CD4-positive, alpha-beta T cell treated with Interleukin-15 for 4 hours (primary cell): Measurements from ENCODE around the gene PLEKHM1.
"Not testable (repeated sequence)": the region's sequence is repeated elsewhere in the genome, so short reads cannot be mapped to it uniquely, and the experiment has no call there.

ENCODE experiments used
- DNase-seq: peaks from one replicate; pipeline ENCODE4 v3.0.0-alpha.2; 2020; ENCODE audit warnings: low spot score

The PLEKHM1 gene

DNA sequence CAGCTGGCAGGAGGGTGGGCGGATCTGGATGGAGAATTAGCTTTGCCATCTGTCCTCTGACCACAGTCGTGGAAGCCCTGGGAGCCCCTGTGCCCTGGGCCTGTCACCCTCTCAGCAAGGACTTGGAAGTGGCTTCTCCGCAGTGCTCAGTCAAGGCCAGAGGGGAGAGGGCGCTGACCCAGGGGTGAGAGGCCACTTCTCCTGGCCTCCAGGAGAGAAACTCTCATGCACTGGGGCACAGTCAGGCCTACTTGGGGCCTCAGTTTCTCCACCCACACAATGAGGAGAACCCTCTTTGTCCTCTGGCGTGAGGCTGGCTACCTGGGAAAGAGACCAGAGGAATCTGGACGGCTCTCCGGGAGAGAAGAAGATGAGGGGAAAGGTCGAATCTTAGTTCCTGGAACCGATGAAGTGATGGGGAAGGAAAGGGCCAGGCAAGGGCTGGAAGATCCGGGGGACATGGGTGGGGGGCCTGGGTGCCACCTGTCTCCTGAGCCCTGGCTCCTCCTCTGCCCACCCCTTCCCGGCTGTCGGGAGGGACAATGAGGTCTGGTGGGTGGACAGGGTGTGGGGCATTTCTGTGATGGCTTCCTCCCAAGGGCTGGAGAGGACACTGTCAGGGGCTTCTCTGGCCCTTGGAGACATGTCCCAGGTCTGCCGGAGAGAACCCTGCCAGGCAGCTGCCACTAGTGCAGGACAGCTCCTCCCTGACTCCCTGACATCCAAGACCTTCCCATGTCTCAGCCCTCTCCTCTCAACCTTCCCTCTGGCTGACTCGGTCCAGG, 48.8 kb downstream of the PLEKHM1 start:
- no peak for DNase-seq

DNA sequence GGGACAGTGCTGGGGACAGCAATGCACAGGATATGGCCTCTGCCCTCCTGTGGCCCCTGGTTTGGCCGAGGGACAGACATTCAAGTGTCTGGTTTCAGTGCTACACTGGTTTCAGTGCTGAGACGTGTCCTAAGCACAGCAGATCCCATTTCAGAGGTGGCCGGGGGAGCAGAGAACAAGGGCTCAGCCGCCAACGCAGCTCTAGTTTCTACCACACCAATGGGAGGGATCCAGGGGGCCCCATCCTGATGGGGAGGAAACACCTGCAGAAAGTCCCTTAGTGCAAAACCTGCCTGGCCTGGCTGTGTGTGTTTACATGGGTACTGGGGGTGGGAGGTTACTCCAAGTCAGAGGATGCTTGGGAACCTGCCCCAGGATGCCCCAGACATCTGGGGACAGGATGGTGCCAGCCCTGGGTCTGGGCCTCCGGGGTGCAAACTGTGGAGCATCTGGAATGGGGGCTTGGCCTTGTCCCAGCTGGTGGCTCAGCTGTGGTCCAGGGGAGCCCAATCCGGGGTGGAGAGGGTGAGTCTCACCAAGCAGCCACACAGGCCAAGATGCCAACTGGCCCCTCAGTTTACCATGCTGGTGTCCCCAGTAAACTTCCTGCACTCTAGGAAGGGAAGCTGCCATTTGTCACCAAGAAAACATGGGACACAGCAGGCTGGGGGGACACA, 49.5 kb downstream of the PLEKHM1 start:
- not testable (repeated sequence) for DNase-seq

DNA sequence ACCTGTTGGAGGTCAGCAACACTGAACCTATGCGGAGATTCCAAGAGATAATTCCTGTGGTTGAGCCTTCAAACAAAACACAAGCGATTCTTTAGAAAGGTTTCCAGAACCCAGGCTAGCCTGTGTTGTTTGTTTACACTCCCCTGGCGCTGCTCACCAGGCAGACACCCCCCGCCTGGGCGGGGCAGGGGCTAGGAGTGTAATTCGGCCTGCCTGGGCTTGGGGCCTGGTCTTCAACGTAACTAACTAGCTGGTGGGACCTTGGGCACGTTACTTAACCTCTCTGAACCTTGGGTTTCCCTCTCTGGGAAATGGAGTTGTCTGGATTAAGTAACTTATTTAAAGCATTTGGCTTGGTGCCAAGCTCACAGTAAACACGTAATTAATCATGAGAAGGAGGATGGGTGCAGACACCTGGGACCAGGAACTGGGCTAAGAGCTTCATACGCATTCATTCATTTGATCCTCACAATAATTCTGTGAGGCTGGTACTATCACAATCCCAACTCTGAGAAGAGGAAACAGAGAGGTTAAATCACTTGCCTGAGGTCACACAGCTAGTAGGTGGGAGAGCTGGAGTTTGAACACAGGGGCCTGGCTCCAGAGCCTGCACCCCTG, 50.3 kb downstream of the PLEKHM1 start:
- no peak for DNase-seq

DNA sequence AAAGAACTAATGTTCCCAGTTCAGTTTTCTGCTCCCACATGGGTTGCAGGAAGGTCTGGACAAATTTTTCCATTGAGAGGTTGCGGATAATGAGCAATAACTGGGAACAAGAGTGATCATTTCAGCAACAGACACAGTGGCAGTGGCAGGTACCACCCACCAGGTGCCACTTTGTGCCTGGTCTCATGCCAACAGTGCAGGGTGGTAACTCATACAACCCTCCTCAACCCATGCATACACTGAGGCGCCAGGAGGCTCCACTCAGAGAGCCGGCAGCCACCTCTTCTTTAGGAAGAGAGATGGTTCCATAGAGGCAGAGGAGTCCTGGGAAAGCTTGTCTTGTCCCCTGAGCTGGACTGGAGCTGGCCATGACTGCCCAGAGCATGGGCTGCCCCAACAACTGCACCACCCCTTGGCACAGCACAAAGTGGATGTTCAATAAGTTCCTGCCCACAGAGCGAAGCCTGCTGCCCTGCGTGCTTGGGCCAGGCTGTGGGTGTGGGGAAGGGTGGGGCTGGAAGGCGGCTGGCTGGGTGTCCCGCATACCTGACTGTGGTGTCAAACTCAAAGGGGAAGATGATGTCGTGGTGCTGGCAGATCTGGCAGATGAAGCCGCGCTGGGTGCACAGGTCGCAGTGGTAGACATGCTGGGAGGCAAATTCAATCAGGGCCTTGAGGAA, 51.5 kb downstream of the PLEKHM1 start:
- no peak for DNase-seq

DNA sequence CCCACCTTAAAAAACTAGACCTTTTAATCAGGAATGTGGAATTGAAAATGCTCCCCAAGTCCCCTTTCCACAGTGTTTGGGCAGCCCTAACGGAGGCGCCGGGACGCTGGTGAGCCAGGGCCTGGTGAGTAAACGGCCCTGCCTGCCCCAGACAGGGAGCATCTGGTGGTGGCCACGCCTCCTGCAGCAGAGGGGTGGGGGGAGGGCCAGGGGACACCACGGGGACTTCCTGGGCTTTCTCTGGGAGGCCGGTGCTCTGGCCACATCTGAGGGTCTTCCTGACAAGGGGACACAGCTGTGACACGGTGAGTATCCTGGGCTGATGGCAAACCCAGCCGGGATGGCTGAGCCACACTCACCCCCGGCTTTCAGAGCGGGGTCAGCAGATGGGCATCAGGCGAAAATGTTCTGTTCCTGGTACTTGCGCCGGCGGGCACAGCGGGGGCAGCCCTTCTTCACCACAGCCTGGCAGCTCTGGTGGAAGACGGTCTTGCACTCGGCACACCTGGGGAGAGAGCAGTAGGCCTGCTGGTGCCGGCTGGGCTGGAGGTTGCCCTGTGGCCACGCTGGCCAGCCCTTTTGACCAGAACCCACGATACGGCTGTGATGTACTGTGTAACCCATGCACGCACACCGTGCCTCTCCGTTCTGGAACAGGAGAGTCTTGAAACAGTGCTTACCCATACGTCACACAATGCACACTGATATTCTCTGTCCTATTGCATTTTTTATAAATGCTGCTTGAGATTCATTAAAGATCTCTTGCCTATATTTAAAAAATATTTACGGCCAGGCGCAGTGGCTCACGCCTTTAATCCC, 52.8 kb downstream of the PLEKHM1 start:
- DNase-seq, result no peak

DNA sequence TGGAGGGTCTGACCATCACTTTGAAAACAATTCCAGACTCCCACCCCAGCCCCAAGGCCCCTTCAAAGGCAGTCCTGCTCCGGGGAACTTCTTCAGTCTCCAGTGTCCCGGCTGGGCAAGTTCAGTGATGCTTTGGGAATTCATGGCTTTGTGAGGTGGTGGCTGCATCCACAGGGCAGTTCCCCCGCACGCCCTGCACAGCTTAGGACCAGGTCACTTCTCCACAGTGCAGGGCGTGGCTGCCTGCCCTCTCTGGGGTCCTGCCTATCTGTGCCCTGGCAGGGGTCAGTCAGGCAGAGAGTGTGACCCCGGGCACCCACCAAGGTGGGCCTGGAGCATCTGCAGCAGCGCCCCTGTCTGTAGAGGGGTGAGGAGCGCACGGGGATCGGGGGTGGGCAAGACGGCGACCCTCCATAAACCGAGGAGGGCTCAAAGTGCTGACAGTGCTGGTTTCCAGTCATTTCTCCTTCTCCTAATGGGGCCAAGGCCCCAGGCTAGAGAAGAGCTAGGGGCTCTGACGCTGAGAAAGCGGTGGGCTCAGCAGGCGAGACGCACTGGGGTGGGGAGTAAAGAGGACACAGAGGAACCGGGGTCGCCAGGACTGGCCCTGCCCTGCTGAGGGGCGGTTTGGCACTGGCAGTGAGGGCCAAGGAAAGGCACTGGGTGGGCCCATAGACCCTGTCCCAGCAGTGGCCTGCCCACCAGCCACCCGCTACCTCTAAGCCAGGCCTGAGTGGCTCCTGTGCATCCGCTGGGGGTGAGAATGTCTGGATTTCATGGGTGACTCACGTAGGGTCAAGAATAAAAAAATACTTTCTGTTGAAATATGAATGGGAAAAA, 53.7 kb downstream of the PLEKHM1 start:
- DNase-seq, result no peak

DNA sequence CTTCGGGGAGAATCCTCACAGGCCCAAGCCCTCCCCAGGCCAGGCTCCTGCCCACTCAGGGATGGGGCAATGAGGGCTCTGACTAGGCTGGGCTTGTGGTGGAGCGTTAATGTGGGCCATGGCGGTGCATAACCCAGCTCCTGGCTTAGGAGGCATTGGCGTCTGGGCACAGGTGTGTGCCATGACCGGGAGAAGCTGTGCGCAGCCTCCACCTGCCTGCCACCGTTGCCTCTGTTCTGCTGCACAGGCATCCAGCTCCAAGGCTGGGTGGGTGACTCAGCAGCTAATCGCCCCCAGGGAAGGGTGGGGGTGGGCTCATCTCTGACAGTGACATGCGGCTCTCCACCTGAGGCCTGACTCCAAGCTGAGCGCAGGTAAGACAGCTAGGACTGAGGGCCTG, 54.4 kb downstream of the PLEKHM1 start:
- no peak for DNase-seq

DNA sequence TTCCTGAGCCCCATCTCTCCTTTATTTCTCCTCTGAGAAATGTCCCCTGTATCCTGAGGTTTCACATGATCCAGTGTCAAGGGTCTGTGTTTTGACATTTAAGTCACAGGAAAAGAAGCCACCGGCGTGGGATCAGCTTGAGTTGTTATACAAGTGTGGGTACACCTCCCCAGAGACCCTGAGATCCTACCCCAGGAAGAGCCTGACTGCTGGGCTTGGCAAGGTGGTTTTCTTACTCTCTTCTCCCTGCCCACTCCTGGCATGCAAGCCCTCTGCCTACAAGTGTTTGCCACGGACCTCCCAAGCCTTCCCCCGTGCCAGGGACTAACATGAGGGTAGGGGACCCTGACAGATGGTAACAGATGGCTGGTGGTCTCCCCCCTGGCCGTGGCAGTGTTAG, 55.0 kb downstream of the PLEKHM1 start:
- no peak for DNase-seq

DNA sequence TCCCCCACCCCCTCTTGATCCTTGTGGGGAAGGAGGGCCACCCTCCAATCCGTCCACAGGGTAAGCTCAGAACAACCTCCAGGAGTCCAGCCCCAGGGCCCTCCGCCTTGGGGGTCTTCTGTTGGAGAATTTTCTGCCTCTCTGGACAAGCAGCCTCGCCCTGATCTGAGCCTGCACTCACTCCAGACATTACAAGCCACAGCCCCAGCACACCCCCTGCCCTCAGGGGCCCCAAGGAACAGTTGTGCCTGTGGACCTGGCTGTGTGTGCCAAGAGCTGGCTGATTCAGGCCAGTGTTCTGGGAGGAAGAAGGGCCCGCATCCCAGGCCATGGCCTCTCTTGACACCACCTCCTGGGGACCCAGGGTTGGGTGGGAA, 57.4 kb downstream of the PLEKHM1 start:
- no peak for DNase-seq

DNA sequence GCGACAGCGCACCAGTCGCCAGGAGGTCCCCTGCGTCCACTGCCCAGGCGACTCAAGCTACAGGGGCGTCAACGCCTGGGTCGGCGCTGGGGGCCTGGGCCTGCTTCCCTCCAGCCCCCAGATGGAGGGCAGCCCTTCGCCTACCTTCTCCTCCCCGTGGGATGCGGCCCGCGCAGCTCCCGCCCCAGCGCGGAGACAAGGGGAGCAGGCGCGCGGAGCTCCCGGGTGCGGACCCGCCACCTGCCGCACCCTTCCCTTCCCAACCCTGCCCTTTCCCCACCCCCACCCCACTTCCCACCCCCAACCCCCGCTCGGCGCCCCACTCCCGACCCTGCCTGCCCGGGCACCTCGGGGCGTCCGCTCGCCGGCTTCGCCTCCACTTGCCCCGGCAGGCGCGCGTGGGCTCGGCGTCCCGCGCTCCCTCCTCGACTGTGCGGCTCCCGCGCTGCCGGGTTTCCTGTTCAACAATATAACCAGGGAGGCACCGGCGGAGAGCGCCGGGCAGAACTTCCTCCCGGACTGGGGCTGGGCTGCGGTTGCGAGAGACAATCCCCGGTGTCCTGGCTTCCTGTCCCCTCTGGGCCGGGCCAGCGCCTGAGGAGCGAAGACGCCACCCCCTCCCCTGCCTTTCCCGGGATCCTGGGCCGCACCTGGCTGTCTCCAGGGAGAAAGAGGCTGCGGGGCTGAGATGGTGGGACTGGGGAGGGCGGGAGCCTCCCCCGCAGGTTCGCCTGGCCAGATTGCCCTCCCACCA, 57.9 kb downstream of the PLEKHM1 start, which contains the start of gene ARHGAP27:
TSS of gene ARHGAP27 (minus strand) at position 466 of the 754 bp plus-strand sequence. CDS start 2,591 bp downstream, outside the sequence.
- no peak for DNase-seq

DNA sequence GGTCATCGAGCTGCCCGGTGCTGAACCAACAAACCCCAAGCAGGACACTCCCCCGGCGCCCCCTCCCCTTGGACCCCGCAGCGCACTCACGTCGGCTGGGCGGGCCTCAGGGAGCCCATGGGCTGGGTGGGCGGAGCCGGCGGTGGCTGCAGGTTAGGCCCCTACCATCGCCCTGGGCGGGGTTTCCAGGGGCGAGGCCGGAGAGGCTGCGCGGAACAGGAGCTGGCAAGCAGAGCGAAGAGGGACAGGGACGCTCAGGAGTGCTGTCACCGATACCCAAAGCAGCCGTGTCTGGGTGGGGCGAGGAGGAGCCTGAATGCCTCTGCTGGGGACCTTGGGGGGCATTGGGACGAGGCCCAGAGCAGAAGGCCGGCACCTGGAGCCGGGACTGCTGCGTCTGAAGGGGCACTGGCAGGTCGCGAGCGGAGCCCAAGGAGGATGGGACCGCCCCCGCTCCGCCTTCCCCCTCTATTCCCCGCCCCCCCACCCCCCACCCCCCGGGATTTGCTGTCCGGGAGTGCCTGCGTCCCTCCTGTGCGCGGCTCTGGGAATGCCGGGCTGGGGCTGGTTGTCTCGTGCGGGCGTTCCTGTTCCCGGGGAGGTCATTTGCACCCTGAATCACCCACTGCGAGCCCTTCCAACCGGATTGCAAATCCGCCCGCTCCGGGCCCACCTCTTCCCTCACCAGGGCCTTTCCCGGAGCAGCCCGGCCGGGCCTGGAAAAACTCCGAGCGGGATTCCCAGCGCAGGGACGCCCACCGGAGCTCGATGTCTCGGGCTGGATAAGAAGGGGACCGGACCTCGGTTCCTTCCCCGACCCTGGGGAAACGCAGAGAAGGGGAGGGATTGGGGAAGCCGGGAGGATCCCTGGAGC, 58.8 kb downstream of the PLEKHM1 start:
- peak; percentile 72 for DNase-seq

DNA sequence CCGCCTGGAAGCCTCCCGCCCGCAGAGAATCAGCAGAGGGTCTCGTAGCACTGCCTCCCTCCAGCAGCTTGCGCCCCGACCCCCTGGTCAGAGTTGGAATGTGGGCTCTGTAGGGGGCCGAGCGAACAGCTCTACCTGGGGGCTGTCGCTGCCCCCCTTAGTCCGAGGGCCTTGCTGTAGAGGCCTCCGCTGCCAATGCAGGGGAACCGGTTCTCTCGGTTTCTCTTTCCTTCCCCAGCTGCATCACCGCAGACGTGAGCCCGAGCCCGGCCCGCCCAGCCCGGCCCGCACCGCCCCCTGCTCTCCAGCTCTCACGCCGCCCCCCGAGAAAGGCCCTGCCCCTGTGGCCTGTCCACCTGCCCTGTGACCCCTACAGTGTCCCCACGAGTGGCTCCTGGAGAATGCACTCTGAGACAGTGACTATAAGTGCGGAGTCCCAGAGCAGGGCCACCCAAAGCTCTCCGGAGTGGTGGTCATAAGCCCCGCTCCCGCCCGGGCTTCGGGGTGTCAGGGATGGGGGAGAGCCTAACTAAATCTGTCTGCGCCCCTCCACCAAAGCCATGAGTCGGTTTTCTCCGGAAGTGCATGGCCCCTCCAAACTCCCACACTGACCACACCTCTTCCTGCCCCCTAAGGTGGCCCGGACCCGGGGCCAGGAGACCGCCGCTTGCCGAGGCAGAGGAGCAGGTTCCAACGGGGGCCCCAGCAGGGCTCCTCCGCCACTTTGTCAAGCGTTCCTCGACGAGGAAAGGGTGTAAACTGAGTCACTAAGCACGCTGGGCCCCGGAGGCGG, 59.6 kb downstream of the PLEKHM1 start:
- no peak for DNase-seq

DNA sequence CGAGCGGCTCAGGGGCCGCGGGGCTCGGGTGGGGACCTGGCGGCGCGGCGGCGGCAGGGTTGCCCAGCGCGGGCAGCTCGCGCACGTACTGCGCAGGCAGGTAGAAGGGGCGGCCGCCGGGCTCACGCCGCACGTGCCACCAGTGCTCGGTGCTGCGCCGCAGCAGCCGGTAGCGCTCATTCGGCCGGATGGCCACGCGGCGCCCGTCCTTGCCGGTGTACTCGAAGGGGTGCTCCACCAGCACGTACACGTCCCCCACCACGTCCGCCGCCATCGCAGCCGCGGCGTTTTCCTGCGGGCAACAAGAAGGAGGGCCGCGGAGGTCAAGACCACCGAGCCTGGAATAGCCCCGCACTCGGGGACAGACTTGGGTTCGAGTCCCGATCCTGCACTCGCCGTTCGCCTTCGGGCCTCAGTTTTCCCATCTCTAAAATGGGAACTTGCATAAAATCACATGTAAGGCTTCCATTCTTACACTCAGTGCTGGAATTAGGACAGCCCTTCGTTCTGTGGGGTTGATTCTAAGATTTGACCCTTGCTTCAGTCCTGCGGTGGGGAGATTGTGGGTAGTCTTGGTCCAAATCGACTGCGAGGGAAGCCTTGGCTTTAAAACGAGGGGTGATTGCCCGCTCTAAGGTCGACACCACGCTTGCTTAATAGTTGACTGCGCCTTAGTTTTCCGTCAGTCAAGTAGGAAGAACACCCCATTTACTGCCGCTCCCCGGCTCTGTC, 60.3 kb downstream of the PLEKHM1 start:
- no peak for DNase-seq

DNA sequence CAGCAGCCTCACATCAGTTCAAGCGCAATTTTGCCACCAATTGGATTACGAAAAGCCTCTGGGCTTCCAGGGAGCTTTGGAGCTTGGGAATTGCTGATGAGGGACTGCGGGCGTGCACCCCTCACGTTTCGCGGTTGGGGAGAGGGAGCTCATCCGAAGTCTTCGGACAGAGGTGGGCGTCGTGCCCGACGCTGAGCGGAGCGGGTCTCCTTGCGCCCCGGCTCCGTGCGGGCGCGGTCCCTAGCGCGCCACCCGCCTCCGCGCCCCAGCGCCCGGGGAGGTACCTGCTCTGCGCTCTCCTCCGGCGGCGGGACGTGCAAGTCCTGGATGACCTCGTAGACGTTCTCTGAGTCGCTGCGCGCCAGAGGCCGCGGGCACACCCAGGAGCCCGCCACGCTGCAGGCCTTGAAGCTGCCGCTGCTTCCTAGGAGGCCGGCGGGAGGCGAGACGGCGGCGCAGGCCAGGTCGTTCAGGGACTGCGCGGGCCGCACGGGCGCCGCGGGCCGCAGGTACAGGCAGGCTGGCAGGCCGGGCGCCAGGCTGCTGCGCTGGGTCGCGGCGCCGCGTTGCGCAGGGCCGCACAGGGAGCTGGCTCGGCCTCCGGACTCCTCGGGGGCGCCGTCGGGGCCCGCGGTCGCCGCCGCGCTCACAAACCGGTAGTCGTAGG, 61.0 kb downstream of the PLEKHM1 start:
- DNase-seq, result no peak

DNA sequence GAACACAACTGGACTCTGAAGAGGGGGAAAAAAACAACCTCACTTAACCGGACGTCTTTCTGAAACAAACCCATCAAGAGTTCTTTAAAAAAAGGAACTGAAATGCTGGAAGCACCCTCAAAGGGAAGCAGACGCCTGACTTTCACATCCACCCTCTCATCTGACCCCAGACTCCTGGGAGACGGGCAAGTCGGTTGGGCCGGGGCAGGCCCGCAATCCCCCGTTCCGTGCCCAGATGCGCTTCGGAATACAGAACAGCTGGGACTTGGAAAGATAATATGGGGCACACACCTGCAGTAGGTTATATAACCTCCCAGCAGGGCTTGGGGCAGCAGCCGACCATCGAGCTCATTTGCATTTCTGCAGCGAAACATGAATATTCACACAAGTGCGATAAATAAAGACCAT, 61.6 kb downstream of the PLEKHM1 start:
- DNase-seq, result no peak

DNA sequence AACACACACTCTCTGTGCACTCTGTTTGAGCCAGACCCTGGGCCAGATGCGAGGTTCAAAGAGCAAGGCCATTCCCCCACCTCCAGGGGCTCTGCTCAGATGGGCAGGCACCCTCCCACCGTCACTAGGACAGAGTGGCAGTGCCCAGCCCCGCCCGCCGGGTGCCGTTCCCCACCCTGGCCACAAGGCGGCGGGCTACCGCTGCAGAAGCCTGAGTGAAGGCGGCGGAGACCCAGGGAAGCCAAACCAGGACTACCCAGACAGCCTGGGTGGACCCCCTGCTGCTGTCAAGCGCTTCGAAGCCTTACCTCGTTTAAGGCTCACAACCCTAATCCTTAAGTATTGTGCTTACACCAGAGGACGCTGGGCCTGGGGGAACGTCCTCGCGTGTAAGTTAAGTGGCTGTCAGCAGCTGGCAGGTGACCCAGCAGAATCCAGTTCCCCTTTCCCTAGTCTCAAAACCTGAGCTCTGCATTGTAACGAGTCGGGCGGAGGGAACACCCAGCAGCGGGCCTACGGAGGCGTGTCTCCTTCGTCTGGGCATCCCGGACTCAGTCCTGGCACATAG, 62.4 kb downstream of the PLEKHM1 start:
- peak; percentile 80 for DNase-seq
